Omental fat pad (tissue), 4 donors: ENCODE data around the gene ANKHD1. TPM values are rescaled to one million over a fixed set of nuclear protein-coding genes. Genes with fewer than 3 reads are reported as not detected.

ENCODE experiments used
- ATAC-seq: fragments of 150-250 bp; one replicate; pipeline ENCODE4 v1.9.1; 2016; ENCODE audit warnings: mild to moderate bottlenecking, moderate library complexity; ENCODE audit not compliant: low FRiP score
- DNase-seq: peaks from one replicate; pipeline ENCODE4 v3.0.0-alpha.2; 2019; ENCODE audit warnings: low spot score
- CTCF ChIP-seq, 3 donors: fragments of 450-650 bp; IDR thresholded peaks; one replicate each; pipeline ENCODE4 v1.5.1; 2016 to 2017; ENCODE audit warnings: antibody characterized with exemption in 3 of 3, mild to moderate bottlenecking in 3 of 3, moderate library complexity in 2 of 3
- total RNA-seq, 4 donors: library from RNA; depleted of rRNA; stranded (reverse); fragments of >200 nt; gene quantifications; one replicate each; pipeline ENCODE4 v1.1.0, GENCODE V29; 2016

Gene ANKHD1
- total RNA-seq, 4 donors from 2014 or later, result 80.0 to 149 (median 103) TPM

GRCh38 chr5:140555747-140556312 lies 154.2 kb downstream of the ANKHD1 start:
- no peak for DNase-seq
- no peak for ATAC-seq
- TF ChIP-seq CTCF (IDR thresholded peaks at IDR 0.05), result no peak

- no peak for ATAC-seq
- DNase-seq, result no peak
- TF ChIP-seq CTCF (IDR thresholded peaks at IDR 0.05), result no peak
These were observed 154.8 kb downstream of the ANKHD1 start for GRCh38 chr5:140556438-140556837.

- DNase-seq (peak; percentile 91), ATAC-seq (peak; percentile 95)
- no peak for TF ChIP-seq CTCF (IDR thresholded peaks at IDR 0.05)
These were observed 155.6 kb downstream of the ANKHD1 start, which contains the start of gene SRA1 for GRCh38 chr5:140557136-140557805. TSS of gene SRA1 (minus strand) at chr5:140557473. CDS start at chr5:140557452, 21 bp downstream.

GRCh38 chr5:140557965-140558364 lies 156.3 kb downstream of the ANKHD1 start:
- no peak for ATAC-seq
- DNase-seq, result no peak
- no peak for TF ChIP-seq CTCF (IDR thresholded peaks at IDR 0.05)

GRCh38 chr5:140558542-140558941 lies 156.9 kb downstream of the ANKHD1 start:
- no peak for DNase-seq
- no peak for ATAC-seq
- TF ChIP-seq CTCF (IDR thresholded peaks at IDR 0.05), result no peak

- ATAC-seq, result no peak
- TF ChIP-seq CTCF (IDR thresholded peaks at IDR 0.05), result no peak
- no peak for DNase-seq
These were observed 158.6 kb downstream of the ANKHD1 start for GRCh38 chr5:140560227-140560626.
